WTC11 (cell line): Measurements from ENCODE around the gene GRIP2. TPM values are rescaled to one million over a fixed set of nuclear protein-coding genes. Genes with fewer than 3 reads are reported as not detected.

Experiments
- ATAC-seq: fragments of 200-7000 bp; cut with Tn5 transposase; 2 replicates; pipeline ENCODE4 v1.10.0; 2021; ENCODE audit warnings: mild to moderate bottlenecking, moderate library complexity
- CTCF ChIA-PET: fragments of 300-600 bp; sonication (Branson Sonifier 250); formaldehyde crosslinking; loops from one replicate; lab custom pipeline; 2021; ENCODE audit warnings: antibody characterized with exemption; lab: Charles Lee
- POLR2A ChIA-PET: fragments of 350-600 bp; sonication (Branson Sonifier 250); formaldehyde crosslinking; loops from one replicate; lab custom pipeline; 2021; ENCODE audit warnings: antibody characterized with exemption; lab: Charles Lee
- DNase-seq: peaks from one replicate; pipeline ENCODE4 v3.0.0; 2021; ENCODE audit warnings: low spot score
- H3K27ac Mint-ChIP-seq: 2 replicates; pipeline ENCODE4 v1.8.0; 2021; ENCODE audit warnings: mixed read lengths
- H3K27me3 Mint-ChIP-seq: 2 replicates; pipeline ENCODE4 v1.8.0; 2021; ENCODE audit warnings: low read depth, mild to moderate bottlenecking, moderate library complexity, mixed read lengths
- H3K36me3 Mint-ChIP-seq: 2 replicates; pipeline ENCODE4 v1.8.0; 2021; ENCODE audit warnings: mixed read lengths
- H3K4me1 Mint-ChIP-seq: 2 replicates; pipeline ENCODE4 v1.8.0; 2022; ENCODE audit warnings: mixed read lengths
- H3K4me3 Mint-ChIP-seq: 2 replicates; pipeline ENCODE4 v1.8.0; 2021; ENCODE audit warnings: mild to moderate bottlenecking, moderate library complexity, mixed read lengths
- H3K9me3 Mint-ChIP-seq: 2 replicates; pipeline ENCODE4 v1.8.0; 2021; ENCODE audit warnings: mixed read lengths
- ATF3 ChIP-seq: sonication (generic); formaldehyde crosslinking; conservative IDR thresholded peaks from 2 replicates; pipeline ENCODE4 v1.8.1; 2022; ENCODE audit warnings: mild to moderate bottlenecking, missing genetic modification reagents
- CBFB ChIP-seq: sonication (generic); formaldehyde crosslinking; IDR thresholded peaks from 2 replicates; pipeline ENCODE4 v1.8.1; 2022; ENCODE audit warnings: mild to moderate bottlenecking, low read depth, missing genetic modification reagents
- CREB1 ChIP-seq: sonication (generic); formaldehyde crosslinking; IDR thresholded peaks from 2 replicates; pipeline ENCODE4 v1.8.0; 2023; ENCODE audit warnings: mild to moderate bottlenecking, missing genetic modification reagents
- E2F4 ChIP-seq: sonication (generic); formaldehyde crosslinking; IDR thresholded peaks from 2 replicates; pipeline ENCODE4 v1.8.1; 2022; ENCODE audit warnings: low read depth, mild to moderate bottlenecking, moderate library complexity, missing genetic modification reagents, borderline replicate concordance
- E2F5 ChIP-seq: sonication (generic); formaldehyde crosslinking; IDR thresholded peaks from 2 replicates; pipeline ENCODE4 v1.8.1; 2022; ENCODE audit warnings: mild to moderate bottlenecking, moderate library complexity, missing genetic modification reagents
- ESRRA ChIP-seq: sonication (generic); formaldehyde crosslinking; IDR thresholded peaks from 2 replicates; pipeline ENCODE4 v1.8.1; 2022; ENCODE audit warnings: mild to moderate bottlenecking, missing genetic modification reagents, borderline replicate concordance
- GABPB1 ChIP-seq: sonication (generic); formaldehyde crosslinking; IDR thresholded peaks from 2 replicates; pipeline ENCODE4 v1.8.1; 2023; ENCODE audit warnings: mild to moderate bottlenecking, missing genetic modification reagents
- NFYB ChIP-seq: sonication (generic); formaldehyde crosslinking; conservative IDR thresholded peaks from 2 replicates; pipeline ENCODE4 v1.8.0; 2022; ENCODE audit warnings: low read depth, missing genetic modification reagents
- NR2C2 ChIP-seq: sonication (generic); formaldehyde crosslinking; IDR thresholded peaks from 2 replicates; pipeline ENCODE4 v1.8.0; 2022; ENCODE audit warnings: mild to moderate bottlenecking, missing genetic modification reagents
- PRRX2 ChIP-seq: fragments of 250-450 bp; sonication (Bioruptor Pico); IDR thresholded peaks from 2 replicates; pipeline ENCODE4 v1.8.0; 2021; ENCODE audit warnings: mild to moderate bottlenecking
- TEAD4 ChIP-seq: sonication (generic); formaldehyde crosslinking; IDR thresholded peaks from 2 replicates; pipeline ENCODE4 v1.8.0; 2022; ENCODE audit warnings: mild to moderate bottlenecking, missing genetic modification reagents
- TP53 ChIP-seq: sonication (generic); formaldehyde crosslinking; IDR thresholded peaks from 2 replicates; pipeline ENCODE4 v1.8.1; 2023; ENCODE audit warnings: mild to moderate bottlenecking, missing genetic modification reagents
- USF1 ChIP-seq: sonication (generic); formaldehyde crosslinking; IDR thresholded peaks from 2 replicates; pipeline ENCODE4 v1.8.0; 2022; ENCODE audit warnings: mild to moderate bottlenecking, missing genetic modification reagents
- USF2 ChIP-seq: sonication (generic); formaldehyde crosslinking; IDR thresholded peaks from 2 replicates; pipeline ENCODE4 v1.8.1; 2023; ENCODE audit warnings: mild to moderate bottlenecking, missing genetic modification reagents, moderate library complexity
- ZBTB21 ChIP-seq: sonication (generic); formaldehyde crosslinking; IDR thresholded peaks from 2 replicates; pipeline ENCODE4 v1.8.1; 2023; ENCODE audit warnings: mild to moderate bottlenecking, missing genetic modification reagents, borderline replicate concordance
- ZNF138 ChIP-seq: sonication (generic); formaldehyde crosslinking; conservative IDR thresholded peaks from 2 replicates; pipeline ENCODE4 v1.8.1; 2022; ENCODE audit warnings: mild to moderate bottlenecking, moderate library complexity, missing genetic modification reagents
- ZNF219 ChIP-seq: sonication (generic); formaldehyde crosslinking; IDR thresholded peaks from 2 replicates; pipeline ENCODE4 v1.8.0; 2023; ENCODE audit warnings: missing genetic modification reagents, mild to moderate bottlenecking, borderline replicate concordance
- ZNF232 ChIP-seq: sonication (generic); formaldehyde crosslinking; IDR thresholded peaks from 2 replicates; pipeline ENCODE4 v1.8.0; 2022; ENCODE audit warnings: mild to moderate bottlenecking, missing genetic modification reagents
- ZNF281 ChIP-seq: sonication (generic); formaldehyde crosslinking; IDR thresholded peaks from 2 replicates; pipeline ENCODE4 v1.8.0; 2023; ENCODE audit warnings: mild to moderate bottlenecking, missing genetic modification reagents
- ZNF423 ChIP-seq: fragments of 250-450 bp; sonication (Bioruptor Pico); IDR thresholded peaks from 2 replicates; pipeline ENCODE4 v2.1.2; 2022; ENCODE audit warnings: mild to moderate bottlenecking, moderate library complexity
- ZNF512 ChIP-seq: sonication (generic); formaldehyde crosslinking; IDR thresholded peaks from 2 replicates; pipeline ENCODE4 v1.8.1; 2022; ENCODE audit warnings: missing genetic modification reagents, borderline replicate concordance
- ZNF671 ChIP-seq: fragments of 250-450 bp; sonication (Bioruptor Pico); IDR thresholded peaks from 2 replicates; pipeline ENCODE4 v1.8.0; 2021; ENCODE audit warnings: mild to moderate bottlenecking
- ZSCAN18 ChIP-seq: fragments of 250-450 bp; sonication (Bioruptor Pico); IDR thresholded peaks from 2 replicates; pipeline ENCODE4 v2.1.2; 2022; ENCODE audit warnings: mild to moderate bottlenecking, moderate library complexity
- total RNA-seq: library from RNA; stranded (reverse); gene quantifications from 3 replicates; pipeline ENCODE4 v1.2.3, GENCODE V29; 2021

The GRIP2 gene
- total RNA-seq, 1 experiment from 2014 or later = 12.0 TPM

- TF ChIP-seq ZNF423 (CRISPR knock-in tag) (no peak), NR2C2 (no peak), ZNF219 (CRISPR knock-in tag) (no peak), ZNF138 (no peak), ZNF232 (CRISPR knock-in tag) (no peak), E2F4 (CRISPR knock-in tag) (no peak), GABPB1 (CRISPR knock-in tag) (no peak), ZSCAN18 (CRISPR knock-in tag) (no peak), ATF3 (no peak), ZNF512 (CRISPR knock-in tag) (no peak), TP53 (CRISPR knock-in tag) (no peak), TEAD4 (CRISPR knock-in tag) (no peak), ZNF281 (CRISPR knock-in tag) (no peak)
- ChIA-PET POLR2A (no interaction called here), CTCF (interaction anchor here (0.8 to 3.9 kb wide), 2 partner anchors 10 to 70 kb away, joined by 3 to 37 read pairs; no protein-coding TSS in a partner anchor)
- ATAC-seq = no peak
- Mint-ChIP-seq H3K9me3 (no peaks in the 10 kb centered on the region), H3K4me3 (no peak overlapping the region), H3K36me3 (no peaks in the 10 kb centered on the region), H3K4me1 (peaks cover 31% of the 10 kb centered on the region), H3K27ac (no peak overlapping the region), H3K27me3 (no peaks in the 10 kb centered on the region; the same call in 1 of the 2 replicates)
- DNase-seq = no peak
These were observed 1.6 kb downstream of the GRIP2 start for GRCh38 chr3:14538451-14539088.

- H3K9me3 Mint-ChIP-seq = no peaks in the 10 kb centered on the region
- H3K27ac Mint-ChIP-seq = no peak overlapping the region
- H3K4me3 Mint-ChIP-seq = no peak overlapping the region
- ChIA-PET POLR2A (no interaction called here), CTCF (interaction anchor here (0.8 to 8.0 kb wide), 3 partner anchors 9 to 70 kb away, joined by 3 to 105 read pairs (median 37); no protein-coding TSS in a partner anchor)
- H3K36me3 Mint-ChIP-seq = no peaks in the 10 kb centered on the region
- H3K27me3 Mint-ChIP-seq = no peaks in the 10 kb centered on the region; the same call in 1 of the 2 replicates
- DNase-seq = no peak
- H3K4me1 Mint-ChIP-seq = peaks cover 39% of the 10 kb centered on the region
- ATAC-seq = no peak
- no peak for TF ChIP-seq CREB1 (CRISPR knock-in tag)
- no peak for TF ChIP-seq ZNF219 (CRISPR knock-in tag)
- TF ChIP-seq USF2 (CRISPR knock-in tag) = peak; percentile 90
- TF ChIP-seq PRRX2 (CRISPR knock-in tag) = no peak
- TF ChIP-seq ESRRA (CRISPR knock-in tag) = no peak
- no peak for TF ChIP-seq CBFB (CRISPR knock-in tag)
- TF ChIP-seq ZNF138 = no peak
- TF ChIP-seq E2F5 = no peak
- TF ChIP-seq ZNF671 = no peak
- TF ChIP-seq ZBTB21 = no peak
- peak; percentile 68 for TF ChIP-seq NFYB
- TF ChIP-seq USF1 (CRISPR knock-in tag) = peak; percentile 84
These were observed 2.3 kb downstream of the GRIP2 start for GRCh38 chr3:14537590-14538450.
